ENCODE data around the gene CDC42EP4.
A peak's percentile ranks its signal among the peaks of the same experiment; 100 is the strongest.

Gene CDC42EP4

DNA sequence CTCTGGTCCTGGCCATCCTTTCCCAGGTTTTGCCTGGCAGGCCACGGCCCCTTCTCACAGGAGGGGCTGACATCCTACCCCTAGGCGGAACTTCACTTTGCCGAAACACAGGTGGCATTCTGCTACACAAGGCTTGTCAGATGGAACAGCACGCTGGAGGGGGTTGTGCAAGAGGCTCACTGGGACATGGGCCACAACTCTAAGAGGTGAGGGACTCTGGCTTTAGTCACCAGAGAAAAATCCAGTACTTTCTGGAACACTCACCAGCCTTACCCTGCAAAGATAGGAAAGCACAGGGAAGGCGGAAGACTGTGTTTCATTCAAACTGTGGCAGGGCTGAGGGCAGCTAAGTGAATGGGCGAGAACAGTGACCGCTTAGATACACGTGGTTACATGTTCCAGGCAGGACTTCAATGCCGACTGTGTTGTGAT lies 18.3 kb downstream of the CDC42EP4 start:
- no peak overlapping the region for H3K9ac ChIP-seq (ENCODE audit: low read length)
- H3K79me2 ChIP-seq (ENCODE audit: low read length) = no peaks in the 10 kb centered on the region
- no peak overlapping the region for H3K27ac ChIP-seq (ENCODE audit: low read length)
- no peaks in the 10 kb centered on the region for H3K9me3 ChIP-seq (ENCODE audit: insufficient read depth, low read length)
- H2AFZ ChIP-seq (ENCODE audit: low read depth, low read length) = no peak overlapping the region
- peaks cover 7% of the 10 kb centered on the region for H3K27me3 ChIP-seq (ENCODE audit: low read depth, low read length)
- no peak for TF ChIP-seq EZH2phosphoT487 (IDR thresholded peaks at IDR 0.05; ENCODE audit: low read depth)
- no peak for TF ChIP-seq CTCF (IDR thresholded peaks at IDR 0.05; ENCODE audit: low read depth, low read length)
- H4K20me1 ChIP-seq (ENCODE audit: insufficient read depth, low read length) = no peaks in the 10 kb centered on the region
- no peak overlapping the region for H3K4me2 ChIP-seq (ENCODE audit: low read length)
- peaks cover 13% of the 10 kb centered on the region for H3K4me1 ChIP-seq (ENCODE audit: low read length)
- no peak overlapping the region for H3K4me3 ChIP-seq (ENCODE audit: low read length)
- no peaks in the 10 kb centered on the region for H3K36me3 ChIP-seq (replicated peaks; ENCODE audit: low read depth, low read length)

DNA sequence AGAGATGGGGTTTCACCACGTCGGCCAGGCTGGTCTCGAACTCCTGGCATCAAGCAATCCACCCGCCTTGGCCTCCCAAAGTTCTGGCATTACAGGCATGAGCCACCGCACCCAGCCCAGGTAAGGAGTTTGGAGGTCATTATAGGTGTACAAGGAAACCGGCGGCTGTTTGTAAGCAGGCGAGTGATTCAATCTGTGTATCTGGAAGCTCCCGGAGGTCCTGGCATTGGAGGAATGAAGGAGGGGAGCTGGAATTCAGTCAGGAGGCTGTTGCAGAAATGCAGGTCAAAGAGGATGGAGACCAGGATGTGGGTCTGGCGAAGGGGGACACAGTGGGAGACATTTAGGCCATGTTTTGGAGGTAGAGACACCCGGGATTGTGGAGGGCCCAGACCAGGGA lies 18.8 kb downstream of the CDC42EP4 start:
- H3K4me2 ChIP-seq (ENCODE audit: low read length) = no peak overlapping the region
- H3K4me1 ChIP-seq (ENCODE audit: low read length) = peaks cover 13% of the 10 kb centered on the region
- no peak for TF ChIP-seq EZH2phosphoT487 (IDR thresholded peaks at IDR 0.05; ENCODE audit: low read depth)
- TF ChIP-seq CTCF (IDR thresholded peaks at IDR 0.05; ENCODE audit: low read depth, low read length) = no peak
- H3K9me3 ChIP-seq (ENCODE audit: insufficient read depth, low read length) = no peaks in the 10 kb centered on the region
- H3K9ac ChIP-seq (ENCODE audit: low read length) = no peak overlapping the region
- H3K27me3 ChIP-seq (ENCODE audit: low read depth, low read length) = peaks cover 2% of the 10 kb centered on the region; the same call in 1 of the 2 replicates
- H3K27ac ChIP-seq (ENCODE audit: low read length) = no peak overlapping the region
- H3K79me2 ChIP-seq (ENCODE audit: low read length) = no peaks in the 10 kb centered on the region
- no peaks in the 10 kb centered on the region for H3K36me3 ChIP-seq (replicated peaks; ENCODE audit: low read depth, low read length)
- H4K20me1 ChIP-seq (ENCODE audit: insufficient read depth, low read length) = no peaks in the 10 kb centered on the region
- no peak overlapping the region for H3K4me3 ChIP-seq (ENCODE audit: low read length)
- H2AFZ ChIP-seq (ENCODE audit: low read depth, low read length) = no peak overlapping the region

DNA sequence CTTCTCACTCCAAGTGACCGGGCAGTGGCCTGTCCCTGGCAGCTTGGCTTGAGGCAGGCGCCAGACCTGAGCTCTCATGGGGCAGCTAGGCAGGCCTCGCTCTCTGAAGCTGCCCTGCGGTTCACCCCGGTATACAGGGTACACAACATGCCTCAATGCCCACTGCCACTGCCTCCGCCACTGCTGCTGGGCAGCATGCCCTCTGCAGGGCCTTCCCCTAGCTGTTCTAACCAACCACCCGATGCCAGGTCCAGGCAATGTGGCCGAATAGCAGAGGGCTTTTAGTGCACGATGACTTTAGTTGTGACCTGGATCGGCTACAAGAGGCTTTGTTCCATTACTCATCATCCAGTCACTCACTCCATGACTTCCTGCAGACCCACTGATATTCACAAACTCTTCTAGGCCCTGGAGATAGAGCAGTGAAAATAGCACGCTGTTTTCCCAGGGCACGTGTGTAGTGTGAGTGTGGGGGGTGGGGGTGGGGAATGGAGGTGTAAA lies 19.7 kb downstream of the CDC42EP4 start:
- no peak overlapping the region for H3K4me3 ChIP-seq (ENCODE audit: low read length)
- 0 out of 2 replicates have a peak, but pooled peaks cover 3% of the 10 kb centered on the region for H3K27me3 ChIP-seq (ENCODE audit: low read depth, low read length)
- H3K79me2 ChIP-seq (ENCODE audit: low read length) = no peaks in the 10 kb centered on the region
- TF ChIP-seq CTCF (IDR thresholded peaks at IDR 0.05; ENCODE audit: low read depth, low read length) (no peak), EZH2phosphoT487 (IDR thresholded peaks at IDR 0.05; ENCODE audit: low read depth) (no peak)
- no peak overlapping the region for H3K4me2 ChIP-seq (ENCODE audit: low read length)
- no peak overlapping the region for H3K27ac ChIP-seq (ENCODE audit: low read length)
- H4K20me1 ChIP-seq (ENCODE audit: insufficient read depth, low read length) = no peaks in the 10 kb centered on the region
- peaks cover 13% of the 10 kb centered on the region for H3K4me1 ChIP-seq (ENCODE audit: low read length)
- no peaks in the 10 kb centered on the region for H3K9me3 ChIP-seq (ENCODE audit: insufficient read depth, low read length)
- no peak overlapping the region for H3K9ac ChIP-seq (ENCODE audit: low read length)
- no peak overlapping the region for H2AFZ ChIP-seq (ENCODE audit: low read depth, low read length)
- no peaks in the 10 kb centered on the region for H3K36me3 ChIP-seq (replicated peaks; ENCODE audit: low read depth, low read length)

DNA sequence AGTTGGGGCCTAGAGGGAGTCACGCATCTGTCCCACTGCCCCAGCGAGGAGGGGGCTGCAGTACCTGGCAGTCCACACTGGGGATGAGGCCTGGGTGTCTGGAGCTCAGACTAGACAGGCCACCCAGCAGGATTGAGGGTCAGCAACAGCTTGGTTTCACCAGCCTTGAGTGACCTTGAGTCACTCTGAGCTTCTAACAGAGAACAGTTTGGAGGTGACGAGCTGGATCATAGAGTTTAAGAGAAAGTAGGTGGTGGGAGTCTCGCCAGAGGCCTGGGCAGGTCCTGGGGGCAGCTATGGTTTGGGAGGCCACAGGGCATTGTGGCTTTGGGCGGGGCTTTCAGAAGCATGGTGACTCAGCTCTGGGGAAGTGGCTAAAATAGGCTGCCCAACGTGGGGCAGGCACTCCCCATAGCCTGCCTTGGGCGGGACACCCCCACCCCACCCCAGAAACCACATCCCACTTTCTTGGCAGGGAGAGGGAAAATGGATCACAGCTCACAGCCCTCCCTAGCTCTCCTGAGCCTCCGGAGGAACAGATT lies 20.5 kb downstream of the CDC42EP4 start:
- peak overlapping the region; percentile 16 for H3K4me2 ChIP-seq (ENCODE audit: low read length)
- H3K27me3 ChIP-seq (ENCODE audit: low read depth, low read length) = 0 out of 2 replicates have a peak, but pooled peaks cover 3% of the 10 kb centered on the region
- H3K9me3 ChIP-seq (ENCODE audit: insufficient read depth, low read length) = no peaks in the 10 kb centered on the region
- no peak overlapping the region for H3K9ac ChIP-seq (ENCODE audit: low read length)
- H3K4me3 ChIP-seq (ENCODE audit: low read length) = no peak overlapping the region
- H3K36me3 ChIP-seq (replicated peaks; ENCODE audit: low read depth, low read length) = no peaks in the 10 kb centered on the region
- H3K79me2 ChIP-seq (ENCODE audit: low read length) = no peaks in the 10 kb centered on the region
- TF ChIP-seq EZH2phosphoT487 (IDR thresholded peaks at IDR 0.05; ENCODE audit: low read depth) = no peak
- no peak for TF ChIP-seq CTCF (IDR thresholded peaks at IDR 0.05; ENCODE audit: low read depth, low read length)
- H3K27ac ChIP-seq (ENCODE audit: low read length) = no peak overlapping the region
- peak overlapping the region; percentile 29; the same call in 1 of the 2 replicates for H2AFZ ChIP-seq (ENCODE audit: low read depth, low read length)
- H4K20me1 ChIP-seq (ENCODE audit: insufficient read depth, low read length) = no peaks in the 10 kb centered on the region
- peaks cover 13% of the 10 kb centered on the region for H3K4me1 ChIP-seq (ENCODE audit: low read length)
